Activated CD8-positive, alpha-beta memory T cell treated with anti-CD3 and anti-CD28 coated beads, Interleukin-2, amount 50 U/mL, for 1 hour (primary cell): ENCODE measurements around the gene AP5B1.

Source experiments
- DNase-seq: peaks from one replicate; pipeline ENCODE4 v3.0.0-alpha.2; 2020; ENCODE audit errors: extremely low read depth

AP5B1 gene

GRCh38 chr11:65801153-65801987, 20.6 kb upstream of the AP5B1 start:
- DNase-seq, result no peak

GRCh38 chr11:65798882-65799281, 18.1 kb upstream of the AP5B1 start:
- DNase-seq, result no peak

GRCh38 chr11:65797711-65798110, 16.9 kb upstream of the AP5B1 start:
- DNase-seq, result no peak

GRCh38 chr11:65796726-65797601, 16.2 kb upstream of the AP5B1 start:
- no peak for DNase-seq

DNA sequence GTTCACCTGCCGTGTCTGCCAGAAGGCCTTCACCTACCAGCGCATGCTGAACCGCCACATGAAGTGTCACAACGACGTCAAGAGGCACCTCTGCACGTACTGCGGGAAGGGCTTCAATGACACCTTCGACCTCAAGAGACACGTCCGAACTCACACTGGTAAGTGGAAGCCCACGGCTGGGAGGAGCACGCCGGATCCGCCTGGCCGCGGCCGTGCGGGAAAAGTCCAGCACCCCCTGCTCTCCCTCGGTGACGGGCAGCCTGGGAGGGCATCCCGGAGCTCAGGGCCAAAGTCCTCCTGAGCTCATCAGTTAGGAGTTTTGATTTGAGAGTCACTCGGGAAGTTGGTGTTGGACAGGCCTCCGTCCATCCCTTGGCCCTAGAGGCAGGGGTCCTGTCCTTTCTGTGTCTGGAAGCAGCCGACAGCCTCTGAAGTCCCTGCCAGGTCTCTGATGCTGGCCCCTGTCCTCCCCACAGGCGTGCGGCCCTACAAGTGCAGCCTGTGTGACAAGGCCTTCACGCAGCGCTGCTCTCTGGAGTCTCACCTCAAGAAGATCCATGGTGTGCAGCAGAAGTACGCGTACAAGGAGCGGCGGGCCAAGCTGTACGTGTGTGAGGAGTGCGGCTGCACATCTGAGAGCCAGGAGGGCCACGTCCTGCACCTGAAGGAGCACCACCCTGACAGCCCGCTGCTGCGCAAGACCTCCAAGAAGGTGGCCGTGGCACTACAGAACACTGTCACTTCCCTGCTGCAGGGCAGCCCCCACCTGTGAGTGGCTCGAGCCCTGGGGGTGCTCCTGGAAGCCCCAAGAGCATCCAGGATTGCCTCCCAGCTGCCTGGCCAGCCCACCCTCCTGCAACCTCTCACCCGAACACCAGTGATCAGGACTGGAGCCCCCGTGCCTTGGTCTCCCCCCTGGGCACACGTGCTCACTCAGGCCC, 14.1 kb upstream of the AP5B1 start:
- DNase-seq, result no peak

DNA sequence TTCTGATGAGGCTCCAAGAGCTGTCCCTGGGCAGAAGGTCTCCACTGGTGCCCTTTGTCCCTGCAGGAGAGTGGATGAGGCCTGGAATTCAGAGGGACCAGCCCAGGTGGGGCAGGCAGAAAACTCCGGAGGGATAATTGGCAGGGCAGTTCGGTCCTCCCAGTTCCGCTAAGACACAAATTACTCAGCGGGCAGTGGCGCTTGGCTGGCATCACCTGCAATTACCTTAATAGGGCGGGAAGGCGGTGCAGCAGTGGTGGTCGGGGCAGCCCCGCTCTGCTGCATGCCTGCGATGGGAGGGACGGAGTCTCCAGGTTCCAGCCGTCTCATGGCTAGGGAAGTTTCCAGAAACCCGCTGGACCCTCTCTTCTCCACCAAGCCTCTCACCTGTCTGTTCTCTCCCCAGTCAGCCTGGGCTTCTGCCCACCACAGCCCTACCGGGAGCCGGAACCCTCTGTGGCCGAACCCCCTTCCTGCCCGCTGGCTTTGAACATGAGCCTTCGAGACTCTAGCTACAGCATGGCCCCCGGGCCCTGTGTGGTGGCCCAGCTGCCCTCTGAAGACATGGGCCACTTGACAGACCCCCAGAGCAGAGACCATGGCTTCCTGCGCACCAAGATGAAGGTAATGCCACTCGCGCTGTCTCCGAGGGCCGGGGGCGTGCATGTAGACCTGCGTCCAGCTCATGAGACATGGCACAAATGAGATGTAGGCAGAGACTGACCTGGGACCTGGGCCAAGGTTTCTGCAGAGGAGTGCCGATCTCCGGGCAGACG, 13.0 kb upstream of the AP5B1 start:
- no peak for DNase-seq

GRCh38 chr11:65793144-65793581, 12.4 kb upstream of the AP5B1 start:
- no peak for DNase-seq

GRCh38 chr11:65792456-65792855, 11.7 kb upstream of the AP5B1 start:
- DNase-seq, result no peak

GRCh38 chr11:65791719-65792213, 11.0 kb upstream of the AP5B1 start:
- no peak for DNase-seq

DNA sequence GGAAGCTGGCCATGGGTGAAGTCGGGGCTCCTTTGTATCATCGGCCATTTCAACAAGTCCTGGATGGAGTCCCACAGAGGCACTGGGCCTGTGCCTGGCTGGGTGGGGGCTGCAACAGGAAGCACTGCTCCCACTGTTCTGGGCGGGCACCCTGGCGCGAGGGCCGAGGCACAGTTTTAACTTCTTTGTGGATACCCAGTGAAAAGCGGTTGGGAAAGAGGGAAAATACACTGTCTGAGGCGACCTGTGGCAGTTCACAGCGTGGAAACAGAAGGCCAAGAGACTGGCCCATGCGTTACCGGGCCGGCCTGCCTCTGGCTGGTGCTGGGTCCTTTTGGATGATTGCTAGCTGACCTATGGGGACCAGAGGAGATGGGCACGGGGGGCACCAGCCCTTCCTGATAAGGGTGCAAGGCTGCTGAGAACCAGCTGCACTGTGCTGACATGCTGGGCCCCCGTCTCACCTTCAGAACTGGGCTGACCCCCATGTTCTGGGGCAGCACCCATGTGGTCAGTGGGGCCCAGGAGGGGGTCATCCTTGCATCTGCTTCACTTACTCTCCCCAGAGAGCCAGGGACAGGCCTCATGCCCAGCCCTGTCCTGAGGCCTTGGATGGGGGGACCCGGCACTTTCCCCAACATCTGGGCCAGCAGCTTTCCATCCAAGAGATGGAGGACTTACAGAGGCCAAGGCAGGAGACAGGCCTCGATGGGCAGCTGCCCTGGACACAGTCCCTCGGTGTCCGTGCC, 10.3 kb upstream of the AP5B1 start:
- DNase-seq, result no peak

- DNase-seq, result no peak
Observed at GRCh38 chr11:65790104-65790901, 9.5 kb upstream of the AP5B1 start.

DNA sequence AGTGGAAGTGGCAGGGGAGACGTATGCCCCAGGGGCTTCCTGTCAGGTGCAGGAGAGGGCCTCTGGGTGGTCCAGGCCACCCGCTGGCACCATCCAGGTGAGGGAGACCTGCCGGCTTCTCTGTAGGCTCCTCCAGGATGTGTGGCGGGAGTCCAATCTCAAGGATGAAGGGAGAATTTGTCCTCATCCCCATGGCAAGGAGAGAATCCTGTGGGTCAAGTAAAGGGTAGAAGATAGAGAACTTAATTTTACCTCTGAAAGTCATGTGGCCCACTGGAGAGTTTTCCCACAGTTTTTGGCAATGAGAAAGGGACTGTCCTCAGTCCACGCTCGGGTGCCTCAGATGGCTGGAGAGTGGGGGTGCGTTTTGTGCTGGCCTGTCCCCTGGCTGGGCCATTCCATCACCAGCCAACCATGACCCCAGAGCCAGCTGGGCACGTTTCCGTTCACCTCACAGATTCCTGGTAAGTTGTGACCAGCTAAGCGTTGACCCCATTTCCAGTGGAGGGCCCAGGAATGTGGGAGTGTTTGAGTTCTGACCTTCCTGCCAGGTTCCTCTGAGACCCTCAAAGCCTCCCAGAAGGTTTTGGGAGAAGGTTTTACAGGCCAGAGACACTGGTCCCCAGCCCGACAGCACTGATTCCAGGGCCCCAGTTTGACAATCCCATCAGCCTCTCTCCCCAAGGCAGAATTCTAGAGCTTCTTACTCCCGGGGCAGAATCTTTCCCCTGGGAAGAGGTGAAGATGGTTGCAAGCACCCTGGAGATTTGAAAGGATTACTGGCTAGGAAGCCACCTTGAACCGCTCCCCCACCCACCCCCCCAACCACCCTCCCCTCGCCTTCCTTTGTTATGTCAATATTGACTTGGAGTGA, 8.7 kb upstream of the AP5B1 start:
- no peak for DNase-seq

GRCh38 chr11:65788821-65789220, 8.0 kb upstream of the AP5B1 start:
- no peak for DNase-seq

DNA sequence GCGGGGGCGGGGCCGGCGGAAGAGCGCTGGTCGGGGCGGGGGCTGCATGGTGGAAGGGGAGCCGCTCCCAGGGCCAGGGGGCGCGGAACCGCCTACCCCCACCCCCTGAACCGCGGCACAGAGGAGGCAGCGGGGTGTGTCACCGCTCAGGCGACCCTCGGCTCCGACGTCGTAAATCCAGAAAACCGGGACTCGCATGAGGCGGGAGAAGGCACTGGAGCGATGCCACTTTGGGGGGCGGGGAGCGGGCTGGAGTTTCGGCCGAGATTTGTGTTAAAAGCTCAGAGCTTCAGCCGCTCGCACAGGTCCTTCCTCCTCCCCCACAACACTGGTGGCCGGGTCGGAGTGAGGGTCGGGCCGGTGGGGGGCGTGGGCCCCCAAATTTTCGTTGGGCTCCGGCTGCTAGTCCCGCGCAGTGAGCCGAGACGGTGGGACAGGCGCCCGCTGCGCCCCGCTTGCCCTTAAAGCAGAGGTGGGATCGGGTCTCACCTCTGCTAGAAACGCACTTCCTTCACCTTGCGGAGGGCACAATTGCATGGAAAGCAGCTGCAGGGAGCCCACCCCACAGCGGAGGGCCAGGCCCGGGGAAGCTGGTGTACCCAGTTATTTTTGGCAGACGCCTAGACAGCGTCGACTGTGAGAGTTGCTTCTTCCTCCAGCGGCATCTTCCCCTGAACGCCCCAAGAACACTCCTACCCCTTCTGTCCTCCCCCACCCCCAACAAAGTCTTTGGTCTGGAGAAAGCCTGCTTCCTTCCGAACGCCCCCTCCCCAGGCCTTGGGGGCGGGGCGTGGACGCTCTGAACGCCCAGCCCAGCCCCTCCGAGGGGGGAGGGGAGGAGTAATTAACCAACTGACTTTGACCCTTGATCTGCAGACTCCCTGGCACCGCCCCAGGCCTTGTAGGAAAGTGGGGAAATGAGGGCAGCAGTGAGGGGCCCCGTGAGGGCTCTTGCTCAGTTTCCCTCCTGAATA, 7.2 kb upstream of the AP5B1 start:
- no peak for DNase-seq

GRCh38 chr11:65786786-65787636, 6.2 kb upstream of the AP5B1 start, which contains the start of gene OVOL1:
TSS of gene OVOL1 (plus strand) at chr11:65787063. CDS start at chr11:65787374, 311 bp downstream.
- DNase-seq, result no peak
